Thoracic aorta (tissue), 2 donors: Measurements from ENCODE around the gene GABRG3. TPM values are rescaled to one million over a fixed set of nuclear protein-coding genes. Genes with fewer than 3 reads are reported as not detected.

Experiments
- ATAC-seq: fragments of 150-250 bp; one replicate; pipeline ENCODE4 v1.8.0; 2017; ENCODE audit warnings: low read depth; ENCODE audit not compliant: insufficient number of reproducible peaks, low FRiP score
- DNase-seq: peaks from one replicate; pipeline ENCODE4 v3.0.0-alpha.2; 2020; ENCODE audit warnings: low spot score
- H3K27ac ChIP-seq, 2 donors: fragments of 200-600 bp; sonication (generic); 1 replicate in 1 of 2; 2 replicates in 1 of 2; pipeline ENCODE4 v1.5.1; 2016; ENCODE audit warnings: mild to moderate bottlenecking in 2 of 2, moderate library complexity in 2 of 2
- H3K27me3 ChIP-seq: fragments of 200-600 bp; sonication (generic); replicated peaks from 2 replicates; pipeline ENCODE4 v1.6.0; 2016; ENCODE audit warnings: mild to moderate bottlenecking; ENCODE audit not compliant: insufficient read depth
- H3K36me3 ChIP-seq: fragments of 200-600 bp; sonication (generic); one replicate; pipeline ENCODE4 v1.5.1; 2016
- H3K4me1 ChIP-seq, 2 donors: fragments of 200-600 bp; sonication (generic); 1 replicate in 1 of 2; 2 replicates in 1 of 2; pipeline versions ENCODE4 v1.5.1 to v1.6.0; 2016; ENCODE audit warnings: low read depth in 2 of 2, mild to moderate bottlenecking in 1 of 2; ENCODE audit not compliant: control insufficient read depth in 1 of 2
- H3K4me3 ChIP-seq: fragments of 200-600 bp; sonication (generic); 2 replicates; pipeline ENCODE4 v1.5.1; 2016; ENCODE audit warnings: mild to moderate bottlenecking
- H3K9me3 ChIP-seq: fragments of 200-600 bp; sonication (generic); 2 replicates; pipeline ENCODE4 v1.5.1; 2016
- total RNA-seq, 2 donors: library from RNA; depleted of rRNA; stranded (reverse); fragments of >200 nt; gene quantifications; one replicate each; pipeline versions ENCODE4 v1.1.0 to v1.2.3, GENCODE V29; 2016
- TF ChIP-seq, protein P1 (sequence below): fragments of 200-600 bp; sonication (generic); IDR thresholded peaks from one replicate; pipeline ENCODE4 v1.5.1; 2019; ENCODE audit warnings: antibody characterized with exemption

GABRG3 gene
- total RNA-seq, 2 donors from 2014 or later = not detected

DNA sequence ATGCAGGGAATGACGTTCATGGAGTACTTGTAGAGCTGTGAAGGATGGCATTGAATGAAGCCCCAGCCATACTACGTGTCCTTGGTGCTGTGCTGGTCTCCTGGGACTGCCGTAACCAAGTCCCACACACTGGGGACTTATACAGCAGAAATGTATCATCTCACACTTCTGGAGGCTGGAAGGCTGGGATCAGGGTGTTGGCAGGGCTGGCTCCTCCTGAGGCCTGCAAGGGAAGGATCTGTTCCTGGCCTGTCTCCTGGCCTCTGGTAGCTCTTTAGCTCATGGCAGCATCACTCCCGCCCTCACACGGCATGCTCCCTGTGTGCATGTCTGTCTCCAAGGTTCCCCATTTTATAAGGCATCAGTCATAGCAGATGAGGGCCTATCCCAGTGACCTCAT, 29.5 kb upstream of the GABRG3 start:
- TF ChIP-seq, protein P1, sequence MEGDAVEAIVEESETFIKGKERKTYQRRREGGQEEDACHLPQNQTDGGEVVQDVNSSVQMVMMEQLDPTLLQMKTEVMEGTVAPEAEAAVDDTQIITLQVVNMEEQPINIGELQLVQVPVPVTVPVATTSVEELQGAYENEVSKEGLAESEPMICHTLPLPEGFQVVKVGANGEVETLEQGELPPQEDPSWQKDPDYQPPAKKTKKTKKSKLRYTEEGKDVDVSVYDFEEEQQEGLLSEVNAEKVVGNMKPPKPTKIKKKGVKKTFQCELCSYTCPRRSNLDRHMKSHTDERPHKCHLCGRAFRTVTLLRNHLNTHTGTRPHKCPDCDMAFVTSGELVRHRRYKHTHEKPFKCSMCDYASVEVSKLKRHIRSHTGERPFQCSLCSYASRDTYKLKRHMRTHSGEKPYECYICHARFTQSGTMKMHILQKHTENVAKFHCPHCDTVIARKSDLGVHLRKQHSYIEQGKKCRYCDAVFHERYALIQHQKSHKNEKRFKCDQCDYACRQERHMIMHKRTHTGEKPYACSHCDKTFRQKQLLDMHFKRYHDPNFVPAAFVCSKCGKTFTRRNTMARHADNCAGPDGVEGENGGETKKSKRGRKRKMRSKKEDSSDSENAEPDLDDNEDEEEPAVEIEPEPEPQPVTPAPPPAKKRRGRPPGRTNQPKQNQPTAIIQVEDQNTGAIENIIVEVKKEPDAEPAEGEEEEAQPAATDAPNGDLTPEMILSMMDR = no peak
- H3K27ac ChIP-seq = no peak overlapping the region
- ATAC-seq (no peak), DNase-seq (no peak)
- no peaks in the 10 kb centered on the region for H3K9me3 ChIP-seq
- no peaks in the 10 kb centered on the region for H3K27me3 ChIP-seq
- no peaks in the 10 kb centered on the region for H3K4me1 ChIP-seq
- no peaks in the 10 kb centered on the region for H3K36me3 ChIP-seq
- no peak overlapping the region for H3K4me3 ChIP-seq

DNA sequence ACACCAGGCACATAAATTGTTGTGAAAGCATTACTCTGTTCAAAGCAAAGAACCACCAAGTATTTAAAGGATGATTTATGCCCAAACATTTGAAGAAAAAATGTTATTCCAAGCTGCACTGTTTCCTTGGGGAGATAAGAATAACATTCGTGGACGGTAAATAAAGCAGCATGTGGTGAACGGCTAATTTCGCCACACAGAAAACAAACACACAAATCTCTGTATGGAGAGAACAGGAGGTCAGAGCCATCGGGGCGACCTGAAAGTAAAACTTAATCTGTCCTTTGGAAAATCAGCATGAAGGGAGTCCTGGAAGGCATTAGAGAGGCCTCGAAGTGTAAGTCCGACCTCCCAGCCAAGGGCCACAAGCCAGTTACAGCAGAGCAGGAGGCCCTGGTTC, 27.1 kb upstream of the GABRG3 start:
- no peak overlapping the region for H3K27ac ChIP-seq
- H3K4me1 ChIP-seq = no peaks in the 10 kb centered on the region
- no peaks in the 10 kb centered on the region for H3K36me3 ChIP-seq
- no peaks in the 10 kb centered on the region for H3K27me3 ChIP-seq
- no peaks in the 10 kb centered on the region for H3K9me3 ChIP-seq
- TF ChIP-seq, protein P1 = no peak
- H3K4me3 ChIP-seq = no peak overlapping the region
- DNase-seq (no peak), ATAC-seq (no peak)

DNA sequence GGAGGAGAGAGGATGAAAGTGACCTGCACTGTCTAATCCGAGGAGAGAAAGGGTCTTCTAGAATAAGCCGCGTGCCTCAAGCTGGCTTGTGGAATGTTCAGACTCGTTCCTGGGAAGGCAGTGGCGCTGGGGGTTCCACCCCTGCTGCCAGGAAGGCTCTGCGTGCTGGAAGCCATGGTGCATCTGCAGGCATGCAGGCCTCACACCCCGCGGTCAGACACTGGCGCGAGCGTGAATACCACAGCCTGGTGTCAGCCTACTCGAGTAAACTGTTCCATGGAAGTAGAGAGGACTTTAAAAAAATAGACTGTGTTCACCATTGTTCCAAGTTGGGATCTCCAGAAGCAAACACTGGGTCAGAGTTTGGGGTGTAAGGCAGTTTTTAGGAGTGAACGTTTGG, 25.9 kb upstream of the GABRG3 start:
- Histone ChIP-seq H3K4me1 (no peaks in the 10 kb centered on the region), H3K27me3 (no peaks in the 10 kb centered on the region), H3K9me3 (no peaks in the 10 kb centered on the region), H3K27ac (no peak overlapping the region), H3K4me3 (no peak overlapping the region), H3K36me3 (no peaks in the 10 kb centered on the region)
- ATAC-seq (no peak), DNase-seq (no peak)
- TF ChIP-seq, protein P1 = no peak

DNA sequence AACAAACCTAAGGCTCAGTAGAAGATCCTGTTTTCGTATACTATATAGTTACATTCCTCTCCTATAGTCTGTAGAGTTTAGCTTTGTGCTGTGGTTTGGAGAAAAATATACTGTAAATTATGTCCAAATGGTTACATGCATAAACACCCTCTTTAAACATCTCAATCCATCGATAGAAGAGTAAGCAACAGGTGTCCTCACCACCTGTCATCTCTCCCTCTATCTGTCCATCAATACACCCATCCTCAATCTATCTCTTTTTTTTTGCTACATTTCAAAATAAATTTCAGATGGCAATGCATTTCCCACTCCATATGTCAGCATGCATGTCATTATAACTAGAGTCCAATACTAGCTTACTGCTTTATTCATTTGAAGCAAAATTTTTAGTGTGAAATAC, 21.0 kb upstream of the GABRG3 start:
- H3K36me3 ChIP-seq = no peaks in the 10 kb centered on the region
- no peaks in the 10 kb centered on the region for H3K9me3 ChIP-seq
- no peak for ATAC-seq
- no peaks in the 10 kb centered on the region for H3K4me1 ChIP-seq
- no peak overlapping the region for H3K4me3 ChIP-seq
- no peaks in the 10 kb centered on the region for H3K27me3 ChIP-seq
- TF ChIP-seq, protein P1 = no peak
- H3K27ac ChIP-seq = no peak overlapping the region
- no peak for DNase-seq

DNA sequence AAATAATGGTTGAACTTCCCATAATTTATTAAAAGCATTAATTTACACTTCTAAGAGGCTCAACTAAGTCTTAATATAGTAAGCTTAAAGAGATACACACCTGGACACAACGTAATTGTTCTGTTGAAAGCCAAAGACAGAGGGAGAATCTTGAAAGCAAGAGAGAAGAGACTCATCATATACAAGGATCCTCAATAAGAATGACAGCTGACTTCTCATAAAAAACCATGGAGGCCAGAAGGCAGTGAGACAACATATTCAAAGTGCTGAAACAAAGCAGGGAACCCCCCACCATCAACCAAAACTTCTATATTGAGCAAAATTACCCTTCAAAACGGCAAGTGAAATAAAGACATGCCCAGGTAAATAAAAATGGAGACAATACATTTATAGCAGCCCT, 16.6 kb upstream of the GABRG3 start:
- H3K9me3 ChIP-seq = no peaks in the 10 kb centered on the region
- no peaks in the 10 kb centered on the region for H3K27me3 ChIP-seq
- H3K27ac ChIP-seq = no peak overlapping the region
- no peak overlapping the region for H3K4me3 ChIP-seq
- H3K36me3 ChIP-seq = no peaks in the 10 kb centered on the region
- DNase-seq = no peak
- TF ChIP-seq, protein P1 = no peak
- no peaks in the 10 kb centered on the region for H3K4me1 ChIP-seq
- no peak for ATAC-seq
